GM23338 (cell line): ENCODE measurements around the gene BEND7.

Source experiments
- CREB1 ChIP-seq: fragments of 250-450 bp; sonication (Bioruptor Pico); IDR thresholded peaks from 2 replicates; pipeline ENCODE4 v1.5.0; 2020; ENCODE audit warnings: low read depth, mild to moderate bottlenecking, moderate library complexity
- CTCF ChIP-seq, 2 experiments: fragments of 200-600 bp in 1 of 2; sonication (generic) in 1 of 2; conservative IDR thresholded peaks; 2 replicates each; pipeline versions ENCODE4 v1.5.1 to v1.6.1; 2016 to 2017; ENCODE audit warnings: antibody characterized with exemption in 2 of 2, low read depth in 2 of 2, mild to moderate bottlenecking in 2 of 2, moderate library complexity in 1 of 2
- ETS1 ChIP-seq: IDR thresholded peaks from 2 replicates; pipeline ENCODE4 v1.6.1; 2016; ENCODE audit warnings: antibody characterized with exemption
- EZH2 ChIP-seq: fragments of 200-600 bp; sonication (generic); IDR thresholded peaks from one replicate; pipeline ENCODE4 v1.8.0; 2017; ENCODE audit warnings: antibody characterized with exemption, mild to moderate bottlenecking, low read depth; ENCODE audit not compliant: unreplicated experiment
- EZH2phosphoT487 ChIP-seq: fragments of 200-600 bp; sonication (generic); IDR thresholded peaks from one replicate; pipeline ENCODE4 v1.8.1; 2018; ENCODE audit warnings: antibody characterized with exemption; ENCODE audit not compliant: unreplicated experiment
- NANOG ChIP-seq: IDR thresholded peaks from 2 replicates; pipeline ENCODE4 v1.6.1; 2016; ENCODE audit warnings: antibody characterized with exemption, borderline replicate concordance
- POLR2AphosphoS5 ChIP-seq: IDR thresholded peaks from 2 replicates; pipeline ENCODE4 v1.6.1; 2016; ENCODE audit warnings: antibody characterized with exemption, low read depth
- REST ChIP-seq: IDR thresholded peaks from one replicate; pipeline ENCODE4 v1.6.1; 2018; ENCODE audit warnings: antibody characterized with exemption; ENCODE audit not compliant: unreplicated experiment
- STAT1 ChIP-seq: IDR thresholded peaks from one replicate; pipeline ENCODE4 v1.6.1; 2016; ENCODE audit warnings: antibody characterized with exemption; ENCODE audit not compliant: unreplicated experiment
- ZNF331 ChIP-seq: fragments of 250-450 bp; sonication (Bioruptor Pico); IDR thresholded peaks from 2 replicates; pipeline ENCODE4 v1.5.0; 2020; ENCODE audit warnings: low read depth, mild to moderate bottlenecking, moderate library complexity

GRCh38 chr10:13402021-13402420 is 126.8 kb downstream of the BEND7 start:
- no peak for TF ChIP-seq CTCF (conservative IDR thresholded peaks at IDR 0.05; ENCODE audit: low read depth in 2 of 2)
- no peak for TF ChIP-seq EZH2
- TF ChIP-seq EZH2phosphoT487, result no peak
- TF ChIP-seq POLR2AphosphoS5, result no peak
- no peak for TF ChIP-seq CREB1 (CRISPR knock-in tag)
- no peak for TF ChIP-seq ETS1
- no peak for TF ChIP-seq REST
- TF ChIP-seq NANOG, result no peak
- TF ChIP-seq ZNF331 (CRISPR knock-in tag), result no peak
- no peak for TF ChIP-seq STAT1
